Measurements from ENCODE around the gene FMN1.
A peak's percentile ranks its signal among the peaks of the same experiment; 100 is the strongest.

Gene FMN1

GRCh38 chr15:33154351-33155166 is 40.0 kb downstream of the FMN1 start:
- no peak for DNase-seq

GRCh38 chr15:33153548-33153947 is 41.0 kb downstream of the FMN1 start:
- DNase-seq, result no peak

- no peak for DNase-seq
These were observed 41.9 kb downstream of the FMN1 start for GRCh38 chr15:33152502-33153109.

GRCh38 chr15:33150971-33151370 is 43.5 kb downstream of the FMN1 start:
- DNase-seq, result no peak

GRCh38 chr15:33150431-33150941 is 44.0 kb downstream of the FMN1 start:
- no peak for DNase-seq

- DNase-seq, result no peak
These were observed 44.6 kb downstream of the FMN1 start for GRCh38 chr15:33149919-33150318.

GRCh38 chr15:33148129-33148751 is 46.3 kb downstream of the FMN1 start:
- no peak for DNase-seq

GRCh38 chr15:33146051-33146450 is 48.5 kb downstream of the FMN1 start:
- no peak for DNase-seq

- DNase-seq, result no peak
These were observed 49.1 kb downstream of the FMN1 start for GRCh38 chr15:33145447-33145846.

GRCh38 chr15:33142708-33143107 is 51.8 kb downstream of the FMN1 start:
- DNase-seq, result no peak

- no peak for DNase-seq
These were observed 56.5 kb downstream of the FMN1 start for GRCh38 chr15:33138000-33138399.

- DNase-seq, result no peak
These were observed 57.4 kb downstream of the FMN1 start for GRCh38 chr15:33137101-33137500.

- no peak for DNase-seq
These were observed 58.2 kb downstream of the FMN1 start for GRCh38 chr15:33136353-33136752.

GRCh38 chr15:33135355-33135781 is 59.1 kb downstream of the FMN1 start:
- no peak for DNase-seq

- DNase-seq, result no peak
These were observed 61.7 kb downstream of the FMN1 start for GRCh38 chr15:33132722-33133345.

- DNase-seq, result no peak
These were observed 62.3 kb downstream of the FMN1 start for GRCh38 chr15:33132233-33132580.

GRCh38 chr15:33131552-33132232 is 62.8 kb downstream of the FMN1 start:
- DNase-seq, result no peak

GRCh38 chr15:33126559-33127290 is 67.8 kb downstream of the FMN1 start:
- peak; percentile 65 for DNase-seq

GRCh38 chr15:33125894-33126537 is 68.5 kb downstream of the FMN1 start:
- no peak for DNase-seq

GRCh38 chr15:33124811-33125210 is 69.7 kb downstream of the FMN1 start:
- no peak for DNase-seq

- no peak for DNase-seq
These were observed 70.2 kb downstream of the FMN1 start for GRCh38 chr15:33124279-33124678.

GRCh38 chr15:33119865-33120264 is 74.6 kb downstream of the FMN1 start:
- no peak for DNase-seq

All from stimulated activated CD8-positive, alpha-beta memory T cell treated with anti-CD3 and anti-CD28 coated beads, Interleukin-4, amount 100 ng/mL, for 48 hours (primary cell).